K562 (cell line): ENCODE data around the gene CDYL2. TPM values are rescaled to one million over a fixed set of nuclear protein-coding genes. Genes with fewer than 3 reads are reported as not detected.
A peak's percentile ranks its signal among the peaks of the same experiment; 100 is the strongest.

Source experiments
- ATAC-seq: fragments of 200-7000 bp; cut with Tn5 transposase; 3 replicates; pipeline ENCODE4 v1.9.1; 2020; ENCODE audit warnings: moderate library complexity
- BruUV-seq: library from RNA; stranded (reverse); fragments of 400-500 nt; replicated peaks from 2 replicates; lab custom pipeline; 2021; lab: Mats Ljungman, UMichigan
- CTCF ChIA-PET: fragments of 300-600 bp; formaldehyde crosslinking; extraction: SDS; loops from one replicate; lab custom pipeline; 2021; ENCODE audit warnings: low intra/inter-chr PET ratio; lab: Yijun Ruan, JAX
- POLR2A ChIA-PET: fragments of 300-600, 350-650 bp; sonication (Branson Sonifier 250); formaldehyde crosslinking; extraction: SDS; loops from one replicate; lab custom pipeline; 2021; ENCODE audit warnings: antibody characterized with exemption, inconsistent platforms; lab: Yijun Ruan, JAX
- DNase-seq, 4 experiments: peaks; one replicate each; pipeline versions ENCODE4 v3.0.0 to v3.0.0-alpha.2; 2011 to 2018; ENCODE audit warnings: low spot score in 3 of 4, mixed read lengths in 3 of 4; ENCODE audit errors: extremely low read depth in 1 of 4
- FAIRE-seq: peaks from 2 replicates; lab custom pipeline; 2011; peaks lifted over from hg19 to GRCh38; lab: Jason Lieb, UNC
- H2AFZ ChIP-seq: 2 replicates; pipeline ENCODE4 v1.6.0; 2011; ENCODE audit warnings: low read depth, low read length, control low read depth, inconsistent platforms
- H3K27ac ChIP-seq: fragments of 200-600 bp; 3 replicates; pipeline ENCODE4 v1.8.0; 2011; ENCODE audit warnings: low read depth, mild to moderate bottlenecking, control low read depth, inconsistent platforms, low read length, moderate library complexity, mixed read lengths; ENCODE audit errors: extremely low read depth
- H3K27me3 ChIP-seq, 2 experiments: fragments of 300-600 bp in 1 of 2; 2 replicates in 1 of 2; 3 replicates in 1 of 2; pipeline versions ENCODE4 v1.6.0 to v1.8.0; 2011; ENCODE audit warnings: inconsistent platforms in 2 of 2, low read length in 2 of 2, mild to moderate bottlenecking in 1 of 2, mixed read lengths in 1 of 2, moderate library complexity in 1 of 2; ENCODE audit not compliant: control insufficient read depth in 2 of 2, insufficient read depth in 2 of 2
- H3K36me3 ChIP-seq: fragments of 300-600 bp; 3 replicates; pipeline ENCODE4 v1.8.0; 2011; ENCODE audit warnings: mild to moderate bottlenecking, low read length, inconsistent platforms; ENCODE audit not compliant: control insufficient read depth, insufficient read depth
- H3K4me1 ChIP-seq, 2 experiments: fragments of 200-600 bp in 1 of 2; replicated peaks in 1 of 2; 2 replicates in 1 of 2; 3 replicates in 1 of 2; pipeline versions ENCODE4 v1.5.1 to v1.8.0; 2011; ENCODE audit warnings: inconsistent platforms in 2 of 2, low read length in 2 of 2, mild to moderate bottlenecking in 1 of 2, mixed read lengths in 1 of 2, moderate library complexity in 1 of 2; ENCODE audit not compliant: control insufficient read depth in 2 of 2, insufficient read depth in 2 of 2
- H3K4me2 ChIP-seq: 2 replicates; pipeline ENCODE4 v1.6.1; 2011; ENCODE audit warnings: low read length, control low read depth, inconsistent platforms, mixed read lengths; ENCODE audit not compliant: insufficient read depth
- H3K4me3 ChIP-seq: fragments of 200-600 bp; sonication (generic), shearing (Covaris generic); 2 replicates; pipeline ENCODE4 v1.5.1; 2016; ENCODE audit warnings: control low read depth, inconsistent platforms
- H3K79me2 ChIP-seq: fragments of 200-600 bp; 3 replicates; pipeline ENCODE4 v1.8.0; 2011; ENCODE audit warnings: low read length, inconsistent platforms; ENCODE audit not compliant: control insufficient read depth, insufficient read depth
- H3K9ac ChIP-seq, 2 experiments: 2 replicates each; pipeline versions ENCODE4 v1.6.0 to v1.6.1; 2011; ENCODE audit warnings: low read depth in 2 of 2, low read length in 2 of 2, control low read depth in 1 of 2, inconsistent platforms in 1 of 2, mild to moderate bottlenecking in 1 of 2, mixed read lengths in 1 of 2; ENCODE audit not compliant: insufficient read depth in 1 of 2
- H3K9me1 ChIP-seq: one replicate; pipeline ENCODE4 v1.6.0; 2011; ENCODE audit warnings: inconsistent platforms, mild to moderate bottlenecking, low read length, moderate library complexity; ENCODE audit not compliant: control insufficient read depth, insufficient read depth
- H3K9me3 ChIP-seq: replicated peaks from 2 replicates; pipeline ENCODE4 v1.5.1; 2011; ENCODE audit warnings: low read depth, low read length, inconsistent platforms; ENCODE audit not compliant: control insufficient read depth, insufficient read depth
- H4K20me1 ChIP-seq: replicated peaks from 2 replicates; pipeline ENCODE4 v1.6.1; 2011; ENCODE audit warnings: low read length, inconsistent platforms, mixed read lengths; ENCODE audit not compliant: control insufficient read depth, insufficient read depth
- ETV5 ChIP-seq: sonication (generic); formaldehyde crosslinking; IDR thresholded peaks from 2 replicates; pipeline ENCODE4 v1.4.0; 2020; ENCODE audit warnings: low read depth, mild to moderate bottlenecking, missing genetic modification reagents
- FUS ChIP-seq: fragments of 200-400 bp; formaldehyde crosslinking; optimal IDR thresholded peaks from 2 replicates; pipeline ENCODE3; 2017; ENCODE audit warnings: low read depth, low read length
- KDM4B ChIP-seq, 2 experiments: fragments of 450-650 bp in 1 of 2; sonication (generic) in 1 of 2; IDR thresholded peaks; 2 replicates each; pipeline ENCODE4 v1.6.1; 2016 to 2017; ENCODE audit warnings: borderline replicate concordance in 2 of 2, antibody characterized with exemption in 1 of 2, low read depth in 1 of 2, mild to moderate bottlenecking in 1 of 2
- ZFP1 ChIP-seq: fragments of 450-650 bp; formaldehyde crosslinking; IDR thresholded peaks from 2 replicates; pipeline ENCODE4 v1.4.0; 2020; ENCODE audit warnings: mild to moderate bottlenecking, mixed read lengths
- ZNF740 ChIP-seq, 3 experiments: fragments of 200-800 bp in 1 of 3; sonication (Bioruptor generic) in 1 of 3; sonication (generic) in 1 of 3; formaldehyde crosslinking in 1 of 3; IDR thresholded peaks; 2 replicates each; pipeline versions ENCODE4 v1.6.1 to v1.8.0; 2016 to 2022; ENCODE audit warnings: mild to moderate bottlenecking in 2 of 3, missing compliant biosample characterization in 2 of 3, missing genetic modification characterization in 2 of 3, missing genetic modification reagents in 1 of 3
- WGBS: fragments of 100-300 bp; shearing (Covaris generic); methylation state at CpG from one replicate; pipeline ENCODE4 v1.1.6; 2016; ENCODE audit warnings: low coverage, mixed read lengths; ENCODE audit not compliant: insufficient coverage; ENCODE audit errors: missing lambda C conversion rate; 5-methylcytosine and 5-hydroxymethylcytosine counted together
- in situ Hi-C: fragments of 300-500 bp; cut with MboI; formaldehyde crosslinking; loops from 4 replicates; pipeline ENCODE4 v1.15.0; 2018; ENCODE audit warnings: inconsistent platforms, mixed read lengths
- intact Hi-C: fragments of 100-400 bp; cut with micrococcal nuclease; formaldehyde crosslinking; loops from 2 replicates; pipeline ENCODE4 v1.14.2; 2022
- polyA plus RNA-seq, 8 experiments: library from polyadenylated mRNA; depleted of rRNA in 4 of 8; stranded (reverse) in 5 of 8; unstranded in 3 of 8; fragments of >200 nt; fragmentation: Nextera tagmentation in 2 of 8; fragmentation: Illumina TruSeq in 1 of 8; extraction: Ambion mirVana in 2 of 8; extraction: Trizol in 1 of 8; gene quantifications; 2 replicates each; pipeline versions ENCODE4 v1.2.1 to v1.2.3, GENCODE V29; 2011 to 2014; ENCODE audit warnings: inconsistent platforms in 1 of 8, missing spikeins in 1 of 8
- total RNA-seq, 7 experiments: library from RNA; depleted of rRNA in 6 of 7; stranded (reverse); fragments of >200 nt in 6 of 7; fragmentation: Illumina TruSeq in 2 of 7; extraction: Trizol in 2 of 7; gene quantifications; 2 replicates each; pipeline versions ENCODE4 v1.2.1 to v1.2.3, GENCODE V29; 2011 to 2021; ENCODE audit warnings: low replicate concordance in 1 of 7

Gene CDYL2
- total and polyA plus RNA-seq, 9 of the 15 experiments (the other 6 are each of a cell fraction or from before 2014, with no cell fraction given) = under 0.01 to 0.04 (median 0.01) TPM; not detected in 6

GRCh38 chr16:80659865-80660264, 144.5 kb downstream of the CDYL2 start:
- Histone ChIP-seq H3K9ac (no peak overlapping the region), H3K9me3 (no peaks in the 10 kb centered on the region), H3K9me1 (no peaks in the 10 kb centered on the region), H3K27me3 (0 out of 5 replicates have a peak, but pooled peaks cover 0 to under 1% of the 10 kb centered on the region in 2 experiments), H3K4me2 (no peak overlapping the region), H4K20me1 (no peaks in the 10 kb centered on the region), H3K4me3 (no peak overlapping the region), H2AFZ (no peak overlapping the region), H3K36me3 (no peaks in the 10 kb centered on the region), H3K79me2 (no peaks in the 10 kb centered on the region), H3K4me1 (no peaks in the 10 kb centered on the region), H3K27ac (no peak overlapping the region)
- FAIRE-seq (no peak), DNase-seq (no peak), ATAC-seq (no peak)
- TF ChIP-seq KDM4B (IDR thresholded peaks at IDR 0.05; ENCODE audit: borderline replicate concordance in 2 of 2, low read depth in 1 of 2) (no peak), FUS (no peak), ZFP1 (CRISPR knock-in tag) (peak; percentile 88)
- ChIA-PET POLR2A (interaction anchor here (0.7 kb wide), 1 partner anchor 105 kb away, joined by 3 read pairs; no protein-coding TSS in a partner anchor), CTCF (no interaction called here)
- no TSS peak for BruUV-seq
- intact Hi-C loops (no loop called here), in situ Hi-C loops (no loop called here)
- WGBS = 3% methylated on average over 1 of the region's 1 CpG

GRCh38 chr16:80656711-80657150, 147.7 kb downstream of the CDYL2 start:
- Histone ChIP-seq H2AFZ (no peak overlapping the region), H3K4me3 (no peak overlapping the region), H3K36me3 (no peaks in the 10 kb centered on the region), H4K20me1 (no peaks in the 10 kb centered on the region), H3K9me1 (no peaks in the 10 kb centered on the region), H3K79me2 (no peaks in the 10 kb centered on the region), H3K4me1 (no peaks in the 10 kb centered on the region), H3K4me2 (no peak overlapping the region), H3K9me3 (no peaks in the 10 kb centered on the region), H3K9ac (no peak overlapping the region), H3K27ac (no peak overlapping the region)
- FAIRE-seq (no peak), ATAC-seq (no peak), DNase-seq (no peak)
- WGBS = 2% methylated on average over 8 of the region's 8 CpGs
- intact Hi-C loops = no loop called here
- in situ Hi-C loops = no loop called here
- POLR2A ChIA-PET = no interaction called here
- CTCF ChIA-PET = no interaction called here
- no peak for TF ChIP-seq ZNF740 (CRISPR knock-in tag; IDR thresholded peaks at IDR 0.05)
- TF ChIP-seq ZNF740 (tag; IDR thresholded peaks at IDR 0.05) = no peak
- TF ChIP-seq ETV5 (CRISPR knock-in tag) = no peak
- TF ChIP-seq, all 486 proteins: peak for 0
- H3K27me3 ChIP-seq = peaks cover 3 to 13% of the 10 kb centered on the region in 2 experiments; a peak in 3 of 5 replicates
- BruUV-seq = no TSS peak
